Measurements from ENCODE around the gene ARHGDIG.
"Not testable (repeated sequence)": the region's sequence is repeated elsewhere in the genome, so short reads cannot be mapped to it uniquely, and the experiment has no call there.

Gene ARHGDIG

GRCh38 chr16:264440-264951 is 15.9 kb upstream of the ARHGDIG start:
- DNase-seq = no peak

DNA sequence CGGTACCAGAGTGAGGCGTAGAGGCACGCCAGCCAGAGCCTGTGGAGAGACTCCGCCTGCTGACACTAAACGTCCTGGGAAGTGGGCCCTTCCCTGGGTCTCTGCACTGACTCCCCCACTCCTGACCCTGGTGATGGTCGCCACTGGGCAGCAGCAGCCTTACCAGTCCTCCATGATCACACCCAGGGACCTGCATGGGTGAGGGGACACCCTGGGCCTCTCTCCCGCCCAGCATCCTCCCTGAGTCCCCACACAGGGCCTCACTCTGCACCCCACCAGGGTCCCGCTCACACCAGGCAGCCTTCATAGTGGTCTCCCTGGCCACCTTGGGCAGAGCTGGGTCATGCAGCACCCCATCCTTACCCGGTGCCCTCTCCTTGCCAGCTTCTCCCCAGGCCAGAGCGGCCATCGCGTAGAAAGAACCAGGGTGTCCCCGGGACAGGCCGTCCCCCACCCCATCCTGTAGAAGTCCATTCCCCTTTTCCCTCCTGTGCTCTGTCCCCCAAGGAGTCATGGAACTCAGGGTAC is 15.3 kb upstream of the ARHGDIG start:
- DNase-seq = no peak

GRCh38 chr16:265711-266110 is 14.7 kb upstream of the ARHGDIG start:
- no peak for DNase-seq

- no peak for DNase-seq
These were observed 13.9 kb upstream of the ARHGDIG start for GRCh38 chr16:266258-267164.

GRCh38 chr16:267562-267961 is 12.8 kb upstream of the ARHGDIG start:
- not testable (repeated sequence) for DNase-seq

- no peak for DNase-seq
These were observed 12.0 kb upstream of the ARHGDIG start for GRCh38 chr16:268141-269053.

DNA sequence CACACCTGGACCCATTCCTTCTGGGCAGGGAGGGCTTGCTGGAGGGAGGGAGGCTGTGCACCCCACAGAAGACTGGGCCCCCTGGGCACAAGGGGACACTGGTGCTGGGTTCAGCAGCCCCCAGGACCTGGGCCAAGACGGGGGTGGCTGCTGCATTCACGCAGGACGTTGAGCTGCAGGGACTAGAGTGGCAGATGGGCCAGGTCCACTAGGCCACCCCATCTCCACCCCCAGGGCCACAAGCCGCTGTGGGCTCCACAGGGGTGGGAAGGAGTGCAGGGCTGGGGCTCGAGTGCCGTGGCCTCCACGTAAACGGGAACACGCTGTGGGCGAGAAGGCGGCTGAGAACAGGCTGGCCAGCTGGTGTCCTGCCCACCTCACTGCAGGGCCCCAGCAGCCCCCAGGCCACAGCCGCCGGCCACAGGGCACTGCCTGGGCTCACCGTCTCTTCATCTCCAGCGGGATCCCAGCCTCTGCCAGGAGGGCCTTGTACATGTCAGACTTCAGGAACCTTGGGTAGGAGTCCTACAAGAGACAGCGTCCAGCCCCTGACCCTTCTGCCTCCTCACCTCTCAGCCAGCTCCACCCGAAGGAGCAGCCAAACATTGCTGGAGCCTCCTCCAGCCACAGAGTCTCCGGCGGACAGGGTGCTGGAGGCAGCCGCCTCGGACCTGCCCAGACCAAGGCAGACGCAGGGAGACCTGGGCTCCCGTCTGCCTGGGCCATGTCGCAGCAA is 11.2 kb upstream of the ARHGDIG start:
- no peak for DNase-seq

GRCh38 chr16:270381-271255 is 9.8 kb upstream of the ARHGDIG start:
- DNase-seq = no peak

DNA sequence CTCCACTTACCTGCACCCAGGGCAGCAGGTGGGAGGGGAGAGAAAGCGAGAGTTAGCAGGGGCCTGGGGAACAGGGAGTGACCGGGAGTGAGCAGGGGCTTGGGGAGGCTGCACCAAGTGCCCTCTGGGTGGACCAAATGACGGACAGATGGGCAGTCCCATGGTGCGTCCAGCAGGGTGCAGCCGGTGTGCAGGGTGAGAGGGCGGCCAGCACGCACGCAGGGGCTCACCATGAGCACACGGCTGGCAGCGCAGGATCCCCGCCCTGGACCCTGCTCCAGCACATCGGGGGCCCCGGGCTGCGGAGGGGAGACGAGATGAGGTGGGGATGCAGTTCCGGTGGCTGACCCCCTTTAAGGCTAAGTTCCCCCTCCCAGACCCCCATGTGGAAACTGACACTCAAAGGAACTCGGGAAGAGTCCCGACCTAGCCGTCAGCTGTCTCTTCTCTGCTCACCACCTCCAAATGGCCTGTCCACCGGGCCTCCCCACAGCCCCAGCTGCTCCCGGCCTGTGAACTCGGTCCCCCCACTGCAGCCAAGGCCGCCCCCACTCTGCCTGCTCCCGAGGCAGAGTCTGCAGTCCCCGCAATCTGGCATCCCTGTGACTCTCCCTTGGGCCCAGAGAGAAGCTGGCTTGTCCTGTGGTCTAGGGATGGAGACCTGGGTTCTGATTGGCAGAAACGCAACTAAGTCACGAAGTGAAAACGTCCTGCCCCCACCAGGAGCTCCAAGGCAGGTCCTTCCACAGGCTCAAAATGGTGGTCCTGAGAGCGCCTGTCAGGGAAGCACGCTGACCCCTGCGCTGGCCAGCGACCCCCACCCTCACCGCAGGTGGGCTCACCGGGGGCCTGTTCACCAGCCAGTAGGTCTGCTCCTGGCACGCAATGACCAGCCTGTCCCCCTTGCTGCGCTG is 7.5 kb upstream of the ARHGDIG start:
- no peak for DNase-seq

DNA sequence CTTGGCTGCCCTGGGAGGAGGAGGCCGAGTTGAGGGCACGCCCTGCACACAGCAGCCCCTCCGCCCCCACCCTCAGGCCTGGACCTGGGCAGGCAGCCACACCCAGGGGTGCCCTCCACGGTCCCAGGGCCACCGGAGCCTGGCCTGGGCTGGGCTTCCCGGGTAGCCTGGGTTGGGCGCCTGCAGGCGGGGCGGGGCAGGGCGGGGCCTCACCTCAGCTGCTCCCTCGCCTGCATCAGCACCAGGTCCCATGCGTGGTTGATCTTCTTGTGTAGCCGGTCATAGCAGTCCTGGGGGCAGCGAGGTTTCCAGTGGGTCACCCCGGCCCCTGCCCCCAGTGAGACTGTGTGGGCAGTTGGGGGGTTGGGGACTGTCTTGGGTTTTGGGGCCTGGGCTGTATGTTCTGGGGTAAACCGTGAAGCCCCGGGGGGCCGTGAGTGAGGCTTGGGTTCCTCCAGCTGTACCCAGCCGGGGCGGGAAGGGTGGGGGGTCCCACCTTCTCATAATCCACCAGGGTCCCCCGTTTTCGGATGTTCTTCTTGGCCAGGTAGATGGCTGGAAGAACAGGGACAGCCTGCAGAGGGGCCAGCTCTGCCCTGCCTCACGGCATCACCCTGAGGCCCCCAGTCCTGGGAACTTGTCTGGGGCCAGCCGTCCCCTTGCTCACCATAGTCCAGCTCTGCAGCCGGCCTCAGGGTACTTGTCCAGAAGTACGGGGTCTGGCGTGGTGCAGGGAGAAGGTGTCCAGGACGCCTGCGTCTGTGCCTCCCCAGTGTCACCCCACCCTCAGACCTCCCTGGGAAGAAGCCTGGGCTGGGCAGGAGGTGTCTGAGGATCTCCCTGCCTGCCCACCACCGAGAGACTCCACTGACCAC is 6.6 kb upstream of the ARHGDIG start:
- no peak for DNase-seq

- DNase-seq = peak; percentile 13
These were observed 5.2 kb upstream of the ARHGDIG start for GRCh38 chr16:275041-275641.

- no peak for DNase-seq
These were observed 4.6 kb upstream of the ARHGDIG start, which contains the start of gene RGS11 for GRCh38 chr16:275786-276232. Gene RGS11 (minus strand): TSS chr16:275944. CDS start chr16:275911, 33 bp downstream.

DNA sequence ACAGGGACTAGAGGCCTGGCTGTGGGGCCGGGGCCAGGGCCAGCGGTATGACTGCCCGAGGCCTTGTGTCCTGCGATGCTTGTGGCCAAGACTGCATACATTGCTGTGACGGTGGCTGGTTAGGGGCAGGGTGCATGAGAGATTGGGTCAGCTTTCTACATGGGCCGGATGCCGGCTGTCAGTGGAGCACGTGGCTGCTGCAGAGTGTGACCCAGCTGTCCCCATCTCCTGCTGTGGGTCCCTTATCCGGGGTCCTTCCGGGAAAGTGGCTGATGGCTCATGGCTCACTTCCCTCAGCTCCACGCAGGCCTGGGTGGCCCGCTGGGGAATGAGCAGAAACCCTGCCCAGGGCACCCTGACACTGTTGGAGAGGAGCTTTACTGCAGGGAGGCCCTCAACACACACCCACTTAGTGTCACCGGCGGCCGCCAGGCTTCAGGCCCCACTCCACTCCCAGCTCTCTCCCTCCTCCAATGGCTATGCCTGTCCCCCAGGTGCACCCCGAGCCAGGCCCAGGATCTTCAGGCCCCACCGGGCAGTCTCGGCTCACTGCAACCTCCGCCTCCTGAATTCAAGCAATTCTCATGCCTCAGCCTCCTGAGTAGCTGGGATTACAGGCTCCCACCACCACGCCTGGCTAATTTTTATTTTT is 3.8 kb upstream of the ARHGDIG start:
- no peak for DNase-seq

DNA sequence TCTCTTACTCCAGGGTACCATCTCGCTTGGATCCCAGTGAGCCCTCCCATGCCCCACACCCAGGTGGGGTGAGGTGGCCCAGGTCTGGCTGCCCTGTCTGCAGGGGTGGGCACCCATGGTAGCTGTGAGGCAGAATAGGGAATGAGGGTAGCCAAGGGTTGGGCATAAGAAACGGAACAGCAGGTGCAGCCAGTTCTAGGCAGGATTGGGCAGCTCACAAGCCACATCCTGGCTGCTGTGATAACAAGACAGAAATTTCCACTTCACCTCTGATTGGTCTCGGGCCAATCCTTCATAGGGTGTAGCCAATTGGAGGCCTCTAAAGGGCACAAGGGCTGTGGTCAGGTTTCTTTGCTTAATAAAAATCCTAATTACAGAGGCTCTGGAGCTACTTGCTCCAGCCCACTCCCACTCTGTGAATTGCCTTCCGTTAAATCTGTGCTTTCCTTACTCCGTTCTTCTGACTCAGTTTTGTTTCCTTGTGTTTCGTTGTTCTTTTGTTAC is 1.5 kb upstream of the ARHGDIG start:
- DNase-seq = peak; percentile 62

- no peak for DNase-seq
These were observed 860 bp upstream of the ARHGDIG start for GRCh38 chr16:279531-279930.

GRCh38 chr16:280005-280460 is 358 bp upstream of the ARHGDIG start:
- DNase-seq = no peak

DNA sequence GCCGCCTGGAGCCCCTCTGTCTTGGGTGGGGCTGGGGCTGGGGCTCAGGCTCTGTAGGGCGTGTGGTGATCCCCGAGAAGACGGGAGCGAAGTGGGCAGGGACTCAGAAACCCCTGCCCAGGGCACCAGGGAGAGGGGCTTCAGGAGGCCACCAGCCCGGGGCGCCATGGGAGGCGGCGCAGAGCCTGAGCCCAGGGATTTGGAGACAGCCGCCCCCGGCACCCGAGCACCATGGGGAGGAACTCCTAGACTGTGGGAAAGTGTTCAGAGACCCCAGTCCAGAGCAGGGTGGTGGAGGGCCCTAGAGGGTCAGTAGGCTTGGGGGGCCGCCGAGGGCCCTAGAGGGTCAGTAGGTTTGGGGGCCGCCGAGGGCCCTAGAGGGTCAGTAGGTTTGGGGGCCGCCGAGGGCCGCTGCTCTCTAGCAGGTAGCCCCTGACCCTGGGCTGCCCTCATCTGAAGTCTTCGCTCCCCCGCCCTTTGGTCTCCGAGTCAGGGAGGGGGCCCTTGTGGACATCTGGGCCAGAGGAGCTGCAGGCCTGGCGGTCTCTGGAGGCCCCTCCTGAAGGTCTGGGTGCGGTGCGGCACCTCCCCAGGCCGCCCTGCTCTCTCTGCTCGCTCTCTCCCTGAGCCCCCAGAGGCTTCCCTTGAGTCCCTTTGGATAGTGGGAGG is 734 bp downstream of the ARHGDIG start:
- DNase-seq = no peak

All from CD4-positive, alpha-beta T cell treated with Interleukin-12 subunit alpha and Interleukin-12 subunit beta, for 1 hour (primary cell).